Activated T-cell treated with anti-CD3 and anti-CD28 coated beads, Interleukin-2, amount 50 U/mL, for 72 hours (primary cell): ENCODE results near the gene UTRN. TPM values are rescaled to one million over a fixed set of nuclear protein-coding genes. Genes with fewer than 3 reads are reported as not detected.

ENCODE experiments used
- ATAC-seq, 2 donors: fragments of 150-1000 bp; cut with Tn5 transposase; replicated peaks in 1 of 2; 2 replicates each; pipeline ENCODE4 v1.10.0; 2021; ENCODE audit warnings: moderate library complexity in 2 of 2, mild to moderate bottlenecking in 1 of 2
- DNase-seq, 2 donors: peaks; one replicate each; pipeline ENCODE4 v3.0.0; 2021 to 2022; ENCODE audit warnings: mixed read lengths in 1 of 2
- H3K27ac Mint-ChIP-seq: one replicate; pipeline ENCODE4 v1.8.0; 2022; ENCODE audit warnings: mild to moderate bottlenecking, moderate library complexity, mixed read lengths
- H3K27me3 Mint-ChIP-seq: one replicate; pipeline ENCODE4 v1.8.0; 2022; ENCODE audit warnings: low read depth, mixed read lengths
- H3K36me3 Mint-ChIP-seq, 2 donors: one replicate each; pipeline ENCODE4 v1.8.0; 2022; ENCODE audit warnings: mixed read lengths in 2 of 2, mild to moderate bottlenecking in 1 of 2; ENCODE audit not compliant: insufficient read depth in 2 of 2
- H3K4me1 Mint-ChIP-seq: one replicate; pipeline ENCODE4 v1.8.0; 2022; ENCODE audit warnings: low read depth, mixed read lengths
- H3K4me3 Mint-ChIP-seq, 2 donors: one replicate each; pipeline ENCODE4 v1.8.0; 2022; ENCODE audit warnings: mild to moderate bottlenecking in 2 of 2, mixed read lengths in 2 of 2, moderate library complexity in 2 of 2
- H3K9me3 Mint-ChIP-seq, 2 donors: one replicate each; pipeline ENCODE4 v1.8.0; 2022; ENCODE audit warnings: mixed read lengths in 2 of 2
- total RNA-seq, 2 donors: library from RNA; stranded (reverse); gene quantifications; one replicate each; pipeline ENCODE4 v1.2.3, GENCODE V29; 2022

UTRN gene
- total RNA-seq, 2 donors from 2014 or later, result 62.9 to 76.4 TPM

DNA sequence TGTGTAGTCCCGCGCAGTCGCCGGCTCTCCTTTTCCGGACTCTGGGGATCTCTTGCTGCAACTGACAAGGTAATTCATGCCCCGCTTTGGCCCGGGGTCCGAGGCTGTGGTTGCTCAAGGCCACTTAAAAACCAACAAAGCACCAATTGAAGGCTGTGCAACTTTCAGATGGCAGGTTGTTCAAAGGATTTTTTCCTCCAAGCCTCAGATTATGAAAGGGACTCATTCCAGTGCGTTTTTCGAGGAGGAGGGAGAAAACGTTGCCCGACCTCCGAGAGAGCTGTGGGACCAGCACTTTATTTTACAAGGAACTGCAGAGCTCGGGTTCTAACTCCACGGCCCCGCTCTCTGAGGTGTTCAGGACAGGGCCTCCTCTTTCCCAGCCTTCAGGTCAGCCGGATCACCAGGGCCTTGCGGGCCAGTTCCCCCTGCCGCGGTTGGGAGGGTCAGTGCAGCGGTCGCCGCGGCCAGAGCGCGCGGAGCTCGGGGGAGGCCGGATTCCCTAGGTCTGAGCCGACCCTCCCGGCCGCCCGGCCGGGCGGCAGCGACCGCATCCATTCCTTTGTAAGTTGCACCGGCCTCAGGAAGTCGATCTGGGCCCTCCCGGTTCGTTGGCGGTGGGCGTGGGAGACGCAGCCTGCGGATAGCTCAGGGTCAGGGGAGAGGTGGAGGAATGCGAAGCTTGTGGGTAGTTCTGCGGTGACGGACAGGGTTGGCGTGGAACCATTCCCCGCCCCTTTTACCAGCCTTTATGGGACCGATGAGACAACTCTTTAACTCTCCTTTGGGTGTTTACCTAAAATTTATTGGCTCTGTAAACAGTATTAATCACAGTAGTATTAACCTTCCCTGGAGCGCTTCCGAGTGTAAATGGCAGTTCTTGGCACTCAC is 1.6 kb downstream of the UTRN start:
- H3K4me1 Mint-ChIP-seq, result peaks cover 10% of the 10 kb centered on the region
- H3K36me3 Mint-ChIP-seq, result peaks cover 0 to 6% of the 10 kb centered on the region in 2 donors
- no peak overlapping the region for H3K27ac Mint-ChIP-seq
- H3K4me3 Mint-ChIP-seq, result peak overlapping the region; percentile 94 to 99
- ATAC-seq (no peak), DNase-seq (peak; percentile 6 to 14)
- H3K27me3 Mint-ChIP-seq, result peaks cover 32% of the 10 kb centered on the region
- H3K9me3 Mint-ChIP-seq, result no peaks in the 10 kb centered on the region

GRCh38 chr6:144289006-144289405 is 3.9 kb downstream of the UTRN start:
- Mint-ChIP-seq H3K27ac (peak overlapping the region; percentile 29), H3K27me3 (peaks cover 15% of the 10 kb centered on the region), H3K9me3 (no peaks in the 10 kb centered on the region), H3K36me3 (peaks cover 0 to 6% of the 10 kb centered on the region in 2 donors), H3K4me1 (peaks cover 6% of the 10 kb centered on the region), H3K4me3 (no peak overlapping the region)
- no peak for DNase-seq
- ATAC-seq, result no peak

- DNase-seq, result no peak
- Mint-ChIP-seq H3K4me1 (peaks cover under 1% of the 10 kb centered on the region), H3K27me3 (peaks cover 7% of the 10 kb centered on the region), H3K4me3 (no peak overlapping the region), H3K9me3 (peaks cover 0 to 5% of the 10 kb centered on the region in 2 donors), H3K36me3 (peaks cover 0 to 2% of the 10 kb centered on the region in 2 donors), H3K27ac (no peak overlapping the region)
- ATAC-seq, result no peak
Measured at GRCh38 chr6:144292372-144292771, 7.2 kb downstream of the UTRN start.

GRCh38 chr6:144294016-144294415 is 8.9 kb downstream of the UTRN start:
- Mint-ChIP-seq H3K4me1 (peaks cover 11% of the 10 kb centered on the region), H3K4me3 (no peak overlapping the region), H3K27ac (no peak overlapping the region), H3K9me3 (peaks cover 0 to 5% of the 10 kb centered on the region in 2 donors), H3K36me3 (peaks cover 0 to 2% of the 10 kb centered on the region in 2 donors), H3K27me3 (no peaks in the 10 kb centered on the region)
- DNase-seq (no peak), ATAC-seq (no peak)

GRCh38 chr6:144295211-144295610 is 10.1 kb downstream of the UTRN start:
- Mint-ChIP-seq H3K27ac (no peak overlapping the region), H3K9me3 (peaks cover 0 to 5% of the 10 kb centered on the region in 2 donors), H3K27me3 (no peaks in the 10 kb centered on the region), H3K36me3 (peaks cover 0 to 2% of the 10 kb centered on the region in 2 donors), H3K4me1 (peaks cover 11% of the 10 kb centered on the region), H3K4me3 (no peak overlapping the region)
- ATAC-seq (no peak), DNase-seq (no peak)

DNA sequence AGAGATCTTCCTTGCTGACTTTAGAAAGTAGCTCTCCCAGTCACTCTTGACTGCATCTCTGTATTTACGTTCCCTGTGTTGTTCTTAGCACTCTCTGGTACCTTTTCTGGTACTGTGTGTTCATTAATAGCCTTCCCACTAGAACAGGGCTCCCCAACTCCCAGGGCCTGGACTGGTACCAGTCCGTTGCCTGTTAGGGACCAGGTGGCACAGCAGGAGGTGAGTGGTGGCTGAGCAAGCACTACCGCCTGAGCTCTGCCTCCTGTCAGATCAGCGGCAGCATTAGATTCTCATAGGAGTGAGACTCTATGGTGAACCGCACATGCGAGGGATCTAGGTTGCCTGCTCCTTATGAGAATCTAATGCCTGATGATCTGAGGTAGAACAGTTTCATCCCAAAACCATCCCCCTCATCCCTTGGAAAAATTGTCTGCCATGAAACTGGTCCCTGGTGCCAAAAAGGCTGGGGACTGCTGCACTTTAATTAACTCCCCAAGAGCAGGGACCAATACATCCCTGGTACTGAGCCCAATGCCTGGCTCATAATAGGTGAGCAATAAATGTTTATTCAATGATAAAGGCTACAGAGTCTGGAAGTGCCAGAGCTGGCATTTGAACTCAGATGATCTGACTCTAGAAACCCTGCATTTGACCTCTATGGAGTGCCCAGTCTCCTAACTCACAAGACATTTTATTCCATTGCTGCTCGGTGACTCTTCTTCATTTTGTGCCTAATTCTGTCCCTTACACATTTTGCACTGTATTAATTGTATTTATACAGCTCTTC is 11.0 kb downstream of the UTRN start:
- Mint-ChIP-seq H3K4me3 (no peak overlapping the region), H3K4me1 (peaks cover 11% of the 10 kb centered on the region), H3K27me3 (no peaks in the 10 kb centered on the region), H3K36me3 (peaks cover 0 to 2% of the 10 kb centered on the region in 2 donors), H3K9me3 (peaks cover 0 to 5% of the 10 kb centered on the region in 2 donors), H3K27ac (peak overlapping the region; percentile 52)
- ATAC-seq, result no peak
- no peak for DNase-seq

- Mint-ChIP-seq H3K27ac (peak overlapping the region; percentile 52), H3K36me3 (peaks cover 0 to 2% of the 10 kb centered on the region in 2 donors), H3K27me3 (peaks cover 2% of the 10 kb centered on the region), H3K9me3 (peaks cover 0 to 5% of the 10 kb centered on the region in 2 donors), H3K4me1 (peaks cover 11% of the 10 kb centered on the region), H3K4me3 (no peak overlapping the region)
- ATAC-seq, result no peak
- no peak for DNase-seq
Measured at GRCh38 chr6:144296973-144297372, 11.8 kb downstream of the UTRN start.

DNA sequence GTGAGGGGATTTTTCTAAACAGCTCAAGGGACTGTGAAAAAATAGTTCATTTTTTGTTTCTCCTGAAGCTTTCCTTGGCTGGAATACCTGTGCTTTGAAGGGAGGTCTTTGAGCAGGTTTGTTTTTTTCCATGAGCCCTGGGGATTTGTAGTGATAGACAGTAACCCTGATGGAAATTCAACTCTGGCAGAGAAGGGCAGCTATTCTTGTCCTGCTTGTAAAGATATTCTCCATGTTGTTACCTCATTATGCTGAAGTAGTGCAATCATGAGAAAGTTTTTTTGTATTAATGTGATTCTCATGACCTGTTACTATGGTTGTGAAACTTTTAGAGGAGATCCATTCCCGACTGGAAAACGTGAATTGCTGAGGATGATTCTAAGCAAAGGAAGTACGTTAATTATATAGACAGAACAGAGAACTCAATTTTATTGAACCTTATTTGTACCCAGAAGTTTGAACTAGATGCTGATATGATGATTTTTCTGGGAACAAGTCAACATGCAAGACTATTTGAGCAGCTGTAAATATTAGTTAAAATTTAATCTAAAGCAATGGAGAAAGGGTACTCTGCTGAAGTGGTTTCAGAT is 12.5 kb downstream of the UTRN start:
- H3K9me3 Mint-ChIP-seq, result peaks cover 0 to 5% of the 10 kb centered on the region in 2 donors
- no peak for DNase-seq
- no peak overlapping the region for H3K27ac Mint-ChIP-seq
- H3K36me3 Mint-ChIP-seq, result peaks cover 0 to 2% of the 10 kb centered on the region in 2 donors
- no peak overlapping the region for H3K4me3 Mint-ChIP-seq
- ATAC-seq, result no peak
- H3K27me3 Mint-ChIP-seq, result peaks cover 9% of the 10 kb centered on the region
- peaks cover 11% of the 10 kb centered on the region for H3K4me1 Mint-ChIP-seq

GRCh38 chr6:144298194-144298593 is 13.1 kb downstream of the UTRN start:
- H3K4me3 Mint-ChIP-seq, result no peak overlapping the region
- DNase-seq (no peak), ATAC-seq (no peak)
- H3K4me1 Mint-ChIP-seq, result peaks cover 11% of the 10 kb centered on the region
- peaks cover 0 to 5% of the 10 kb centered on the region in 2 donors for H3K9me3 Mint-ChIP-seq
- H3K27me3 Mint-ChIP-seq, result peaks cover 13% of the 10 kb centered on the region
- H3K27ac Mint-ChIP-seq, result no peak overlapping the region
- H3K36me3 Mint-ChIP-seq, result peaks cover 0 to 2% of the 10 kb centered on the region in 2 donors

DNA sequence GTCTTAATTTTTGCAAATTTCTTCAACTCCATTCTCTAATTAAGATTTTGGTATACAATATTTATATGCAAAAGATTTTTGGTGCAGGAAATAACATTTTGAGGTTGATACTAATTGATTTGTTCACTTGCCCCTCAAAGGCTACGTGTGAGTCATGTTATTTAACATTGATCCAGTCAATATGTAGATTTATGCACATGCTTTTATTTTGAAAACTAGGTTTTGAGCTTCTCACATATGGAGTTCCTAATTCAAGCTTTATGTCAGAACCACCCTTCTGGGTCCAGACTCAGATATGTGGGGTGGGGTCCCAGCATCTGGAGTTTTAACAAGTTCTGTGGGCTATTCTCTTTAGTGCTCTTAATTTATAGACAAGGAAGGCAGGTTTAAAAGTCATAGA is 13.8 kb downstream of the UTRN start:
- ATAC-seq, result no peak

GRCh38 chr6:144302701-144303372 is 17.7 kb downstream of the UTRN start:
- no peaks in the 10 kb centered on the region for H3K9me3 Mint-ChIP-seq
- peaks cover 23% of the 10 kb centered on the region for H3K27me3 Mint-ChIP-seq
- no peak overlapping the region for H3K4me3 Mint-ChIP-seq
- no peaks in the 10 kb centered on the region for H3K36me3 Mint-ChIP-seq
- H3K4me1 Mint-ChIP-seq, result peaks cover 21% of the 10 kb centered on the region
- no peak for DNase-seq
- no peak for ATAC-seq
- H3K27ac Mint-ChIP-seq, result no peak overlapping the region

More for the DNA sequence above, 13.8 kb downstream of the UTRN start:
- DNase-seq, result no peak
- peaks cover 0 to 5% of the 10 kb centered on the region in 2 donors for H3K9me3 Mint-ChIP-seq
- peaks cover 0 to 2% of the 10 kb centered on the region in 2 donors for H3K36me3 Mint-ChIP-seq
- H3K4me3 Mint-ChIP-seq, result no peak overlapping the region
- H3K27me3 Mint-ChIP-seq, result peaks cover 13% of the 10 kb centered on the region
- H3K4me1 Mint-ChIP-seq, result peaks cover 11% of the 10 kb centered on the region
- no peak overlapping the region for H3K27ac Mint-ChIP-seq

GRCh38 chr6:144304223-144304848 is 19.2 kb downstream of the UTRN start:
- H3K27ac Mint-ChIP-seq, result no peak overlapping the region

More at GRCh38 chr6:144304223-144304848, 19.2 kb downstream of the UTRN start:
- Mint-ChIP-seq H3K27me3 (peaks cover 38% of the 10 kb centered on the region), H3K4me1 (peaks cover 20% of the 10 kb centered on the region), H3K4me3 (no peak overlapping the region), H3K9me3 (no peaks in the 10 kb centered on the region), H3K36me3 (peaks cover 3 to 4% of the 10 kb centered on the region in 2 donors)
- DNase-seq (no peak), ATAC-seq (no peak)
